Right atrium auricular region (tissue), 2 donors: ENCODE data around the gene CSGALNACT2. TPM values are rescaled to one million over a fixed set of nuclear protein-coding genes. Genes with fewer than 3 reads are reported as not detected.

ENCODE experiments used
- DNase-seq: peaks from one replicate; pipeline ENCODE4 v3.0.0-alpha.2; 2019; ENCODE audit warnings: low spot score
- H3K27ac ChIP-seq, 2 donors: fragments of 200-600 bp; sonication (generic); 1 replicate in 1 of 2; 2 replicates in 1 of 2; pipeline ENCODE4 v1.5.1; 2016 to 2019
- H3K27me3 ChIP-seq, 2 donors: fragments of 200-600 bp; sonication (generic); one replicate each; pipeline versions ENCODE4 v1.5.1 to v1.6.0; 2017 to 2019
- H3K36me3 ChIP-seq: fragments of 200-600 bp; sonication (generic); one replicate; pipeline ENCODE4 v1.5.1; 2016
- H3K4me1 ChIP-seq, 2 donors: fragments of 200-600 bp; sonication (generic); one replicate each; pipeline versions ENCODE4 v1.5.1 to v1.6.0; 2017 to 2019
- H3K4me3 ChIP-seq, 2 donors: fragments of 200-600 bp; sonication (generic); 1 replicate in 1 of 2; 2 replicates in 1 of 2; pipeline ENCODE4 v1.5.1; 2017 to 2019; ENCODE audit warnings: mild to moderate bottlenecking in 1 of 2, moderate library complexity in 1 of 2
- H3K9me3 ChIP-seq, 2 donors: fragments of 200-600 bp; sonication (generic); one replicate each; pipeline ENCODE4 v1.5.1; 2019
- total RNA-seq, 2 donors: library from RNA; depleted of rRNA; stranded (reverse); fragments of >200 nt; gene quantifications; one replicate each; pipeline ENCODE4 v1.1.0, GENCODE V29; 2016
- TF ChIP-seq, protein P1 (sequence below), 2 donors: fragments of 200-600 bp; sonication (generic); IDR thresholded peaks; one replicate each; pipeline ENCODE4 v1.5.1; 2019; ENCODE audit warnings: antibody characterized with exemption in 2 of 2

The CSGALNACT2 gene
- total RNA-seq, 2 donors from 2014 or later, result 10.0 to 14.9 TPM

DNA sequence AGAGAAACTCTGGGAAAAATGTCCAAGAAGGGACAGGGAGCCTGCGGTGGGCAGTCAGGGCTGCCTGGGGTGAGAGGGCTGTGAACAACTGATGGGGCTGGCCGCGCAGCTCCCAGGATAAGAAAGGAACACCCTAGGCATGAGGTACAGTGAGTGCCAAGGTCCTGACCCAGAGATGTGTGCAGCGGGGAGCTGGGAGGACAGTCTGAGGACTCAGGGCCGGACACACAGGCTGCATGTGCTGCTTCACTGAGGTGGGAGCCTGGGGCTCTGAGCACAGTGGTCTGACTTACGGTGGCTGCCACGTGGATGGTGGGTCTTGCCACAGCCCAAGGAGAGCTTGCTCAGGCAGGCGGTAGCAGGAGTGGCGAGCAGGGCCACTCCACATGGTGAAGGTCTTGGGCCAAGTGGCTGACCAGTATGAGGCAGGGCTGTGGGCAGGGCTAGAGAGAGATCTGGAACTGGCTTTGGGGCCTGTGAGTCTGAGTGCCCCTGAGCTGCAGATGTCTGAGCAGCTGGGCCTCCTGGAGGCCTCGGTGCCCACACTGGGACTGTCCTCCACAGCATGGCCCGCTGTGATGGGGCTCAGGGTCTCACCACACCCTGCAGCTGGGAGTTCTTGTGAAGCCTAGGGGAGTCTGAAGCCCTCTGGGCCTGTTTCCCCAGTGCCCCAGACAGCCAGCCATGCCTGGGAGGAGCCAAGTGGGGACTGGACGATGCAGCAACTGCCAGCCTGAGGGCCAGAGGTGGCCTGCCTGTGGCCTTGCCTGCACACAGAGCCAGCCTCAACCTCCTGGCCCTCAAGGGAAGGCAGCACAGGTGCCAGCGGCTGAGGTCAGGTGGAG is 68.4 kb downstream of the CSGALNACT2 start:
- no peak overlapping the region for H3K4me3 ChIP-seq
- H3K4me1 ChIP-seq, result peaks cover 0 to 15% of the 10 kb centered on the region in 2 donors
- no peak overlapping the region for H3K27ac ChIP-seq
- no peaks in the 10 kb centered on the region for H3K27me3 ChIP-seq
- TF ChIP-seq, protein P1, sequence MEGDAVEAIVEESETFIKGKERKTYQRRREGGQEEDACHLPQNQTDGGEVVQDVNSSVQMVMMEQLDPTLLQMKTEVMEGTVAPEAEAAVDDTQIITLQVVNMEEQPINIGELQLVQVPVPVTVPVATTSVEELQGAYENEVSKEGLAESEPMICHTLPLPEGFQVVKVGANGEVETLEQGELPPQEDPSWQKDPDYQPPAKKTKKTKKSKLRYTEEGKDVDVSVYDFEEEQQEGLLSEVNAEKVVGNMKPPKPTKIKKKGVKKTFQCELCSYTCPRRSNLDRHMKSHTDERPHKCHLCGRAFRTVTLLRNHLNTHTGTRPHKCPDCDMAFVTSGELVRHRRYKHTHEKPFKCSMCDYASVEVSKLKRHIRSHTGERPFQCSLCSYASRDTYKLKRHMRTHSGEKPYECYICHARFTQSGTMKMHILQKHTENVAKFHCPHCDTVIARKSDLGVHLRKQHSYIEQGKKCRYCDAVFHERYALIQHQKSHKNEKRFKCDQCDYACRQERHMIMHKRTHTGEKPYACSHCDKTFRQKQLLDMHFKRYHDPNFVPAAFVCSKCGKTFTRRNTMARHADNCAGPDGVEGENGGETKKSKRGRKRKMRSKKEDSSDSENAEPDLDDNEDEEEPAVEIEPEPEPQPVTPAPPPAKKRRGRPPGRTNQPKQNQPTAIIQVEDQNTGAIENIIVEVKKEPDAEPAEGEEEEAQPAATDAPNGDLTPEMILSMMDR (IDR thresholded peaks at IDR 0.05), result no peak
- no peaks in the 10 kb centered on the region for H3K9me3 ChIP-seq
- H3K36me3 ChIP-seq, result no peaks in the 10 kb centered on the region
- no peak for DNase-seq

- no peaks in the 10 kb centered on the region for H3K4me1 ChIP-seq
- no peaks in the 10 kb centered on the region for H3K9me3 ChIP-seq
- DNase-seq, result no peak
- no peaks in the 10 kb centered on the region for H3K36me3 ChIP-seq
- no peaks in the 10 kb centered on the region for H3K27me3 ChIP-seq
- TF ChIP-seq, protein P1 (IDR thresholded peaks at IDR 0.05), result no peak
- no peak overlapping the region for H3K27ac ChIP-seq
- no peak overlapping the region for H3K4me3 ChIP-seq
Measured at GRCh38 chr10:43208147-43209073, 70.2 kb downstream of the CSGALNACT2 start.

GRCh38 chr10:43209074-43209455 is 70.8 kb downstream of the CSGALNACT2 start:
- Histone ChIP-seq H3K4me3 (no peak overlapping the region), H3K27ac (no peak overlapping the region), H3K4me1 (no peaks in the 10 kb centered on the region), H3K36me3 (no peaks in the 10 kb centered on the region), H3K27me3 (no peaks in the 10 kb centered on the region), H3K9me3 (no peaks in the 10 kb centered on the region)
- DNase-seq, result no peak
- TF ChIP-seq, protein P1 (IDR thresholded peaks at IDR 0.05), result no peak

DNA sequence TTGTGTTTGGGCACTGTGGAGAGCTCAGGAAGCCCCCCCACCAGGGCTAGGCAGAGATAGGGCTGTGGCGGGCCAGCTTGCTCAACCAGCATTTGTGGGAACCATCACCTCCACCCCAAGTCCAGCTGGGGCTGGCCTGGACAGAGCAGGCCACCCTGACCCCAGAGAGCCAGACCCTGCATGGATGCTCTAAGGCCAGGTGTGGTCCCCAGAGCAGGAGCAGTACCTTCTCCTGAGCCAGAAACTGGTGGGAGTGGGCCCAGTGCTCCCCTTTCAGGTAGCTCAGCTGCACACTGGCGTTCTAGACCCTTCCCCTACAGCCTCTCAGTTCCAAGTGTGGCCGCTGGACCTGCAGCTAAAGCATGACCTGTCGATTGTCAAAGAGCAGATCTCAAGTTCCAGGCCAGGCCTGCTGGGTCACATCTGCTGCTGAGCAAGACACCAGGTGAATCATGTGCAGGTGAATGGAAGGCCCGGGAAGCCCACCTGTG is 71.5 kb downstream of the CSGALNACT2 start:
- H3K9me3 ChIP-seq, result no peaks in the 10 kb centered on the region
- DNase-seq, result no peak
- H3K4me1 ChIP-seq, result peaks cover 0 to 2% of the 10 kb centered on the region in 2 donors
- H3K36me3 ChIP-seq, result no peaks in the 10 kb centered on the region
- H3K27me3 ChIP-seq, result no peaks in the 10 kb centered on the region
- no peak overlapping the region for H3K27ac ChIP-seq
- TF ChIP-seq, protein P1 (IDR thresholded peaks at IDR 0.05), result no peak
- H3K4me3 ChIP-seq, result no peak overlapping the region

DNA sequence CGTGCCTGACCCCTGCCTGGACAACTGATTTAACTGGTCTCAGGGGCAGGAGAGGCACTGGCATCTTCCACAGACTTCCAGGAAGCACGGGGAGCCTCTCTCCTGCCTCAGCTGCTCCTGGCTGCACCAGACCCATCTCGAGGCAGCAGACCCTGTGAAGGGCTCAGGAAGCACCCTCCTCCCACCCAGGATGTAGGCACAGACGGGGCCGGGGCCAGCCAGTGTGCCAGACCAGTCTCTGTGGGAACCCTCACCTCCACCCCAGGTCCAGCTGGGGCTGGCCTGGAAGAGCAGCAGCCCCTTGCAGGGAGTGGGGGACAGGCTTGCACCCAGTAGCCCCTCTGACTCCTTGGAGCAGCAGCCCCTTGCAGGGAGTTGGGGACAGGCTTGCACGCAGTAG is 72.3 kb downstream of the CSGALNACT2 start:
- H3K4me3 ChIP-seq, result no peak overlapping the region
- TF ChIP-seq, protein P1 (IDR thresholded peaks at IDR 0.05), result no peak
- H3K36me3 ChIP-seq, result no peaks in the 10 kb centered on the region
- H3K4me1 ChIP-seq, result peaks cover 0 to 10% of the 10 kb centered on the region in 2 donors
- no peak overlapping the region for H3K27ac ChIP-seq
- H3K9me3 ChIP-seq, result no peaks in the 10 kb centered on the region
- DNase-seq, result no peak
- H3K27me3 ChIP-seq, result no peaks in the 10 kb centered on the region
